ENCODE results near the gene EVI5. TPM values are rescaled to one million over a fixed set of nuclear protein-coding genes. Genes with fewer than 3 reads are reported as not detected.
"Not testable (repeated sequence)": the region's sequence is repeated elsewhere in the genome, so short reads cannot be mapped to it uniquely, and the experiment has no call there.

The EVI5 gene
- total RNA-seq, 1 donor from 2014 or later, result 40.0 TPM

GRCh38 chr1:92730476-92730875, 54.4 kb downstream of the EVI5 start:
- Mint-ChIP-seq H3K27ac (no peak overlapping the region), H3K36me3 (peaks cover 40% of the 10 kb centered on the region), H3K4me1 (no peaks in the 10 kb centered on the region), H3K9me3 (peaks cover 15% of the 10 kb centered on the region), H3K4me3 (no peak overlapping the region), H3K27me3 (ENCODE audit: low read depth) (no peaks in the 10 kb centered on the region)
- no peak for TF ChIP-seq CTCF (IDR thresholded peaks at IDR 0.05; ENCODE audit: unreplicated experiment)
- no peak for DNase-seq (ENCODE audit: low spot score in 2 of 2, unreplicated experiment in 2 of 2)

GRCh38 chr1:92728697-92729096, 56.2 kb downstream of the EVI5 start:
- Mint-ChIP-seq H3K27me3 (ENCODE audit: low read depth) (no peaks in the 10 kb centered on the region), H3K4me1 (no peaks in the 10 kb centered on the region), H3K9me3 (peaks cover 18% of the 10 kb centered on the region), H3K36me3 (peaks cover 42% of the 10 kb centered on the region), H3K27ac (no peak overlapping the region), H3K4me3 (no peak overlapping the region)
- DNase-seq (ENCODE audit: low spot score in 2 of 2, unreplicated experiment in 2 of 2), result no peak
- TF ChIP-seq CTCF (IDR thresholded peaks at IDR 0.05; ENCODE audit: unreplicated experiment), result no peak

- not testable (repeated sequence) for H3K27me3 Mint-ChIP-seq (ENCODE audit: low read depth); H3K4me1 Mint-ChIP-seq; H3K27ac Mint-ChIP-seq; H3K4me3 Mint-ChIP-seq; DNase-seq (ENCODE audit: low spot score in 2 of 2, unreplicated experiment in 2 of 2)
- Mint-ChIP-seq H3K9me3 (peaks cover 32% of the 10 kb centered on the region), H3K36me3 (peaks cover 48% of the 10 kb centered on the region)
Measured at GRCh38 chr1:92723713-92724112, 61.2 kb downstream of the EVI5 start.

- Mint-ChIP-seq H3K4me1 (no peaks in the 10 kb centered on the region), H3K9me3 (peaks cover 51% of the 10 kb centered on the region), H3K27me3 (ENCODE audit: low read depth) (no peaks in the 10 kb centered on the region), H3K36me3 (peaks cover 63% of the 10 kb centered on the region), H3K4me3 (no peak overlapping the region), H3K27ac (no peak overlapping the region)
- no peak for TF ChIP-seq CTCF (IDR thresholded peaks at IDR 0.05; ENCODE audit: unreplicated experiment)
- no peak for DNase-seq (ENCODE audit: low spot score in 2 of 2, unreplicated experiment in 2 of 2)
Measured at GRCh38 chr1:92721886-92722285, 63.0 kb downstream of the EVI5 start.

GRCh38 chr1:92721157-92721556, 63.8 kb downstream of the EVI5 start:
- not testable (repeated sequence) for H3K27ac Mint-ChIP-seq

GRCh38 chr1:92715476-92715951, 69.4 kb downstream of the EVI5 start:
- H3K4me3 Mint-ChIP-seq; DNase-seq (ENCODE audit: low spot score in 2 of 2, unreplicated experiment in 2 of 2); H3K27me3 Mint-ChIP-seq (ENCODE audit: low read depth); H3K27ac Mint-ChIP-seq: not testable (repeated sequence)
- Mint-ChIP-seq H3K36me3 (peaks cover 45% of the 10 kb centered on the region), H3K4me1 (peaks cover 13% of the 10 kb centered on the region), H3K9me3 (peaks cover 38% of the 10 kb centered on the region)

More at GRCh38 chr1:92721157-92721556, 63.8 kb downstream of the EVI5 start:
- H3K27me3 Mint-ChIP-seq (ENCODE audit: low read depth); DNase-seq (ENCODE audit: low spot score in 2 of 2, unreplicated experiment in 2 of 2); H3K4me3 Mint-ChIP-seq; H3K4me1 Mint-ChIP-seq: not testable (repeated sequence)
- Mint-ChIP-seq H3K36me3 (peaks cover 71% of the 10 kb centered on the region), H3K9me3 (peaks cover 53% of the 10 kb centered on the region)

- Mint-ChIP-seq H3K4me3 (no peak overlapping the region), H3K9me3 (peaks cover 23% of the 10 kb centered on the region), H3K27me3 (ENCODE audit: low read depth) (no peaks in the 10 kb centered on the region), H3K27ac (no peak overlapping the region), H3K36me3 (peaks cover 32% of the 10 kb centered on the region), H3K4me1 (peaks cover 17% of the 10 kb centered on the region)
- TF ChIP-seq CTCF (IDR thresholded peaks at IDR 0.05; ENCODE audit: unreplicated experiment), result no peak
- DNase-seq (ENCODE audit: low spot score in 2 of 2, unreplicated experiment in 2 of 2), result no peak
Measured at GRCh38 chr1:92713939-92714338, 71.0 kb downstream of the EVI5 start.
